SIG-M5 (cell line): ENCODE results near the gene APOC3.

Experiments
- DNase-seq: peaks from one replicate; lab custom pipeline; 2025; lab: John Stamatoyannopoulos, UW

Gene APOC3

DNA sequence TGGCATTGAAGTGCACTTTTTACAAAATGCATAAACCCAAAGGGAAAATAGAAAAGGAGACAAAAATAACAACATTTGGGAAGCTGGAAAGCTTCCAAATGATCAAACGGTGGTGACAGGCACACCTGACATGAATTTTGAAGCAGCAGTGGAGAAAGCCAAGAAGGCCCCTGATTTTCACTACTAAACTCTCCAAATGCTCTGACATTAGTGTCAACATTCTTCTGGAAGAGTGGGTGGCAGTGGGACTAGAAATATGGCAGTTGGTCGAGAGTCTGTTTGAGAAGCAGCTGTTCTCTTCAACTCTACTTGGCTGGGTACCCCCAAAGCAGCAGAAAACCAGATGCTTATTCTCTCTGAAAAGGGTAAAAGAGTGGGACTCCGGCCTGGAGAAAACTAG lies 25.7 kb upstream of the APOC3 start:
- no peak for DNase-seq

DNA sequence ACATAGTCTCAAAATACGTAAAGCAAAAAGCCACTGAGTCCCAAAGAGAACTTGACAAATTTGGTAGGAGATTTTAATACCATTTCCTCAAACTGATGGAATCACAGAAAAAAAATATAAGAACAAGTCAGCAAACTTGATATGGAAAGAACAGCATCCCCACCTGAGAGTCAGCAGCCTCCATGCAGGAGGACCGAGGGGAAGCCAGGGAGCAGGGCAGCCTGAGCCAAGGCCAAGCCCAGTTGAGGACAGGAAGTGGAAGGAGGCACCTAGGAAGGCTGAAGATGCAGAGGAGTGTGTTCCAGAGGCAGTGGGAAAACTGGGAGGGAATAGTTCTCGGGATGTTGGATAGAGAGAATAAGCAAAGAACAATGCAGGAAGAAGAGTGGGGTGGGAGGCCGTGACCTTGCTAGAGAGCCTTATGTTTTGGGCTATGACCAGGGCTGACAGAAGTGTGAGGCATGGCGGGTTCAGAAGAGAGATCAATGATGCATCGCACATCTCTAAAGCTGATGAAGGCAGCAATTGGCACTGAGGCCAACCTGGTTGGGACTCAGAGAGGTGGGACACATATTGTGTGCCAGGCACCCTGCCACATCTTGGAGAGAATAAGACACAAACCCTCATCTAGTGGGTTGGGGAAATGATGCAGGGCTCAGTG lies 22.0 kb upstream of the APOC3 start:
- no peak for DNase-seq

DNA sequence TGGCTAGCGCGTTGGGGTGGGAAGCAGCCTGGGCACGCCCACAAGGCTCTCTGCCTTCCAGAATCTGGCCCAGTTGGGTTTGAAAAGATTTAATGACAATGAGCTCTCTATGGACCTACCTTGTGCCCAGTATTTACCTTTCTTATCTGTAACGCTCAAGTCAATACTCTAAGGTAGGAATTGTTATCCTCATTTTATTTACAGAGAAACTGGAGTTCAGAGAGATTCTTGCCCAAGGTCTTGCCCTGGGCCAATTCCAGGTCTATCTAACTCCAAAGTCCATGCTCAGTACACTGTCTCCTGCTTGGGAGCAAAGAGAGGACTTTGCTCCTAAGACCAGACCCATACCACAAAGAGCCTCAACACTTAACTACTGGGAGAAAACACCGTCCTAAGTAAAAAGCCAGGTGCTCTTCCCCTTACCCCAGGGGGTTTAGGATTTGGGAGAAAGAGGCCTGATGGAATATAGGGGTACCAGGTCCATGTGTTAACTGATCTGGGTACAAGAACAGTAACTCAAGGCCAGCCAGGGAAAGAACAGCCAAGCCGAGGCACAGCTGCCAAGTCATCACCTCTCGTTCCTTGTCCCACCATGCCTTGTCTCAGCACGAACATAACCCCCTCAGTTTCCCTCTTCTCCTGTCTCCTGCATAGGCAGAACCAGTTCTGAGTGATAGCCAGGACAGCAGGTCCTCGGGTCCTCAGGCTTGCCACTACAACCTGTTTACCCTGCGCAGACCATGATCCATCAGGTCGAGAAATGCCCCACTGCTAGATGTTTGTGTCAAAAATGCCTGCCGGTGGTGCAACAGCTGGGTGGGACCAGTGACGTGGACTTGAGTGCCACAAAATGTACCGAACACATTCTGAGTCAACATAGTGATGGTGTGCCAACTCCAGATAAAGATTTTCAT lies 21.2 kb upstream of the APOC3 start:
- no peak for DNase-seq

DNA sequence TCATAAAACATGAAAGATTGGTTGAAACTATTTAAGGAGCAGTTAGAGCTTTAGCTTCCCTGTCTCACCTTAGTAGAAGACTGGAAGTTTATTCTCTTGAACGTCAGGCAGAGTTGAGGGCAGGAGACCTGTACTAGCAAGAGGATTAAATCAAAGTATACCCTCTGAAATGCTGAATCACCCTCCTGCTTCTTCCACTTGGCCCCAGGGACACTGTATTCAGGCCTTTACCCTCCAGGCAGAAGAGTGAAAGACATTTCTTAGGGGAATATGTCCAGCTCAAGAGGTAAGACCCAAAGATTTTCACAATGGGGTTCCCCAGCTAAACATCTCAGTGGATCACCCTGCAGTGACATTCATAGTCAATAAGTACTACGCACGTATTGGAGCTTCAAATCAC lies 18.5 kb upstream of the APOC3 start:
- DNase-seq = no peak

DNA sequence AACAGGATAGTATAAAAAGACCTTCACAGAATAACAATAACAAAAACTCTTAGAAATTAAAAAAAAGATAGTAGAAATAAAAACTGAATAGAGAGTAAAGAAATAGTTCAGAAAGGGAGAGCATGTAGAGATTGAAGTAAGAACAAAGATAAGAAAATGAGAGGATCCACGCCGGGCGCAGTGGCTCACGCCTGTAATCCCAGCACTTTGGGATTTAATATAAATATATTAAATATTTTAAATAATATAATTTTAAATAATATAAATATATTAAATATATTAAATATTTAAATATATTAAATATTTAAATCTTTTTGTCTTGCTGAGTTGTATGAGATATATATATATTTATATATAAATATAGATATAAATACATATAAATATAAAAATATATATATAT lies 17.6 kb upstream of the APOC3 start:
- DNase-seq = no peak

DNA sequence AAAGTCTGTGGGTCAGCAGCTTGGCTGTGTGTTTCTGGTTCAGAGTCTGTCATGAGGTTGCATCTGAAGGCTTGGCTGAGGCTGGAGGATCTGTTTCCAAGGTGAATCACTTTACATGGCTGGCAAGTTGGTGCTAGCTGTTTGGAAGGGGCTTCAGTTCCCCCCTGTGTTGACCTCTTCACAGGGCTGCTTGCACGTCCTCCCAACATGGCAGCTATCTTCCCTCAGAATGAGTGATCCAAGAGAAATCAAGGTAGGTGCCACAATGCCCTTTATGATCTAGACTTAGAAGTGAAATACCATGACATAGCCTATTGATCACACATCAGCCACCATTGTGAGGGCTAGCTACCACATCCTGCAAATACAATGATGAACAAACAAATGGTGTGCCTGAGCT lies 16.5 kb upstream of the APOC3 start:
- no peak for DNase-seq

DNA sequence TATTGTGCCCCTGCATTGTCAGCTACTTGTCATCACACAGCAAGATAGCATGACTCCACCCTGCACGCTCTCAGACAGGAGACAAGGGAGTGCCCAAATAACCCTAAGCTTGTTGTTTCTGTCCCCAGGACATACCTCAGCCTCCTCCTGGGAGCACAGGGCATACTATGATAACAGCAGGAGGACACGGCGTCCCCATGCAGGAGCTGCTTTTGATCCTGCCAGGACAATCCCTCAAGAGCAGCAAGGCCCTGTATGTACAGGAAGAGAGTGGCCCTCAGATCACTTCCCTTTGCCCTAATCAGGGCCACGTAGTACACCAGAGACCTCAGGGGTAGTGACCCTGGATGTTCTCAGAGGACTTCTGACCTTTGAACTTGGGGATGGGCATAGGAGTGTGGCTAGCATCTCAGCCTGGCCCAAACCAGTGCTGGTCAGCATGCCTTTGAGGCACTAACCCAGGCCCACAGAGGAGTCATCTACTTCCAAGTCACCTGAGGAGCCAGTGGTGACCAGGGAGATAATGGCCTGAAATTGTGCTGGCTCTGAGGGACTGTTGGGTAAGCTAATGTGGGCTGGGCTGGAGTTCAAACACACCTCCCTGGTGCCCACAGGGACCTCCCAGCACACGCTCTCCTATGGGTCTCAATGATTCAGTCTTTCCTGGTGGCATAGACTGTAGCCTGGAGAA lies 15.8 kb upstream of the APOC3 start:
- DNase-seq = no peak

DNA sequence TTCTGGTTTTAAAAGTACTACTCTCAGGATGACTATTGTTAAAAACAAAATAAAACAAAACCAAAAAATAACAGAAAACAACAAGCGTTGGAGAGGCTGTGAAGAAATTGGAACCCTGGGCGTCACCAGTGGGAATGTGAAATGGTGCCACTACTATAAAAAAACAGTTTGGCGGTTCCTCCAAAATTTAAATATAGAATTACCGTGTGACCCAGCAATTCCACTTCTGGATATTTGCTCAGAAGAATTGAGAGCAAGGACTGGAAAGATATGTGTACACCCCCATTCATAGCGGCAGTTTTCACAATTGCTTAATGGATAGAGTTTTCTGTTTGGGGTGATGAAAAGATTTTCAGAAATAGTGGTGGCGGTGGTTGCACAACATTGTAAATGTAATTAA lies 15.2 kb upstream of the APOC3 start:
- no peak for DNase-seq

DNA sequence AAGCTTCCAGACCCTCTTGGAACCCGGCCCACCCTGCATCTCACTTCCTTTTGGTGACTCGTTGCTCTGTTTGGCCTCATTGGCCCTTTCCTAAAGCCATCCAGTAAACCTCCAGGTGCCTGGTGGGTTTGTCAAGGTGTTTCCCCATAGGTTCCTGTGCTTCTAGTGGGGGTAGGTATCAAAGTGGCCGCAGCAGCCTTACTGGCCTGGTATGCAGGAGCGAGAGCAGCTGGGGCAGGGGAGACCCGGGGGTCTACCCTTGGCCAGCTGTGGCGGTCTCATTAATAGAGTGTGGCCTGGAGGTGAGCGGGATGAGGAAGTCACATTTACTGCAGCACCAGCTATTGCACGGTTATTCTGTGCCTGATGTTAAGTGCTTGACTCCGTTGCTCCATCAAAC lies 10.7 kb upstream of the APOC3 start:
- DNase-seq = no peak

DNA sequence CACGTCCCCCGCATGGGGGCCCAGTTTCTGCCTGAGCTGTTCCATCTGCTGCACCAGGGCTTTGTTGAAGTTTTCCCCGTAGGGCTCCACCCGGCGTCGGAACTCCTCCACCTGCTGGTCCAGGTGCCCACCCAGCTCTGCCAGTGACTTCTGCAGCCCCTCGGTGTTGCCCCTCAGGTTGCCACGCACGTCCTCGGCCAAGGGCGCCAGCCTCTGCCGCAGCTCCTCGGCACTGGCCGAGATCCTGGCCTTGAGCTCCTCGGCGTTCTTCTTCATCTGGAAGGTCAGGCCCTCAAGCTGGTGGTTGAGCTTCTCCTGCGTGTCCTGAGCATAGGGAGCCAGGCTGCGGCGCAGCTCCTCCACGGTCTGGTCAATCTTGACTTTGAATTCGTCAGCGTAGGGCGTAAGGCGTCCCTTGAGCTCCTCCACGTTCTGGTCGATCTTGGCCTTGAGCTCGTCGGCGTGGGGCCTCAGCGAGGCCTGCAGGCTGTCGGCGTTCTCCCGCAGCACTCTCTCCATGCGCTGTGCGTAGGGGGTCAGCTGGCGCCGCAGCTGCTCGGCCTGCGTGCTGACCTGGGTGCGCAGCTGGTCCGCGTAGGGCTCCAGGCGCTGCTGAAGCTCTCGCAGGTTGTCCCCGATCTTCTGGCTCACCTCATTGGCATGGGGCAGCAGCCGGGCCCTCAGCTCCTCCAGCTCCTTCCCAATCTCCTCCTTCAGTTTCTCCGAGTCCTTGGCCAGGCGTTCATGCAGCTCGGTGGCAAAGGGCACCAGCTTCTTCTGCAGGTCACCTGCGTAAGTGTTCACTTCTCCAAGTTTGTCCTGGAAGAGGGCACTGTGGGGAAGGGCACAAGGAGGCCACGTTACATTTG lies 8.4 kb upstream of the APOC3 start:
- no peak for DNase-seq

DNA sequence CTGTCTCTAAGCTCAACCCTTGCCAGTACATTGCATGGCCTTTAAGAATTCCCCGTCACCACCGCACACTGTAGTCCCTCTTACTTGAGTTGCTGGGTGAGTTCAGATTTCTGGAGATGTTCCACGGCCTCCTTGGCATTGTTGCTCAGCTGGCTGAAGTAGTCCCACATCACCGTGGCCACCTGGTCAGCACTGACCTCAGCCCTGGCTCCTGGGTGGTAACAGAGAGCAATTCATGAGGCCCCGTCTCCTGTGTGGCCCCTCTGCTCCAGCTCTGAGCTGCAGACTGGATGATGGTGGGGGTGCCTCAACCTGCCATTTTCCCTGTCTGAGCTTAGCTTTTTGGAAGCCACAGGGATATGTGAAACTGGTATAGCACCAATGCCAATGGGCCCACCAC lies 7.1 kb upstream of the APOC3 start:
- no peak for DNase-seq

DNA sequence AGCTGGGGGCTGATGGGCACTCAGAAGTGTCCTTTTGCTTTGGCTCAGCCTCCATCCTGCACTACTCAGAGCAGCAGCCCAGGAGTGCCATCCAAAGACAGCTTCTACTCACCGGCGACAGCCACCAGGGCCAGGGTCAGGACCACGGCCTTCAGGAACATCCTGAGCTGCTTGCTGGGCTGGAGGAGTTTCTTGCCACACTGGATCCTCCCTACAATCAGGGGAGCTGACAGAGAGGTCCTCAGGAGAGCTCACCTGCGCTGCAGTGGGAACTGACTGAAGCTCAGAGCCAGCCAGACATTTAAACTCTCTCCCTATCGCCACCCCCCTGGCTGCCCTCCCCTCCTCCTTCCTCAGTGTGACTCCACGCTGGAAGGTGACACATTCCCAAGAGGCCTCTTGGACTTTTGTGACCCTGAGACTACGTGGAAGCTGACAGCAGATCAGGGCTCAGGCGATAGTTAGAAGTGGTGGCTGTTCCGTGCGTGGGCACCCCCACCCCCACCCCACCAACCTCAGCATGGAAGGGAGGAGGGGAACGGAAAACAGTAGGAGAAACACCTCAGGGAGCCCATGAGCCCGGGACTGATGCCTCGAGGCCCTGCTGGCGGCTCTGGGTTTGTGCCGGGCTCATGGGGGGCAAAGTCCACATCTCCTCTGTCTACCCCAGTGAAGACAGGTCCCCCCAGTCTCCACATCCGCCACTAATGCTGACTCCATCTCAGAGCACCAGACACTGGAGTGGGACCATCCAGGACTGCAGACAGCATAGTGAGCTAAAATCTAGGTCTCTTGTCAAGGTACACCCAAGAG lies 6.5 kb upstream of the APOC3 start, which contains the start of gene APOA4:
Gene APOA4, minus strand, starts transcription at position 274 of the 813 bp plus-strand sequence. Its CDS starts 113 bp downstream, at position 161.
- no peak for DNase-seq

DNA sequence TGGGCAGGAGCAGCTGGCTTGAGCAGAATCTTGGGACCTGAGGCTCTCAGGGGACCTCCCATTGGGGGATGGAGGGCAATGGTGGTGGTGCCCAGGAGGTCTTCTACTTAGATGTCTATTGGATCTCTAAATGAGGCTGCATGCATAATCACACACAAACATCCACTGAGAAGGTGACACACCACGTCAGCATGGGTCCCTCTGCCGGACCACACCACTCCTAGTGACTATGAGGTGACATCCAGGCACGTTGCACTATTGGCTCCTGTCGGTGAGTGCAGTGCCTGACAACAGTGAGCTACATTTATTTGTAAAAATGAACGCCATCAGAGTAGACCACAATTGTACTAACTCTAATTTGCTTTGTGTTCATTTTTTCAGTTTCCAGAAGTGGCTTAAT lies 4.3 kb upstream of the APOC3 start:
- no peak for DNase-seq

DNA sequence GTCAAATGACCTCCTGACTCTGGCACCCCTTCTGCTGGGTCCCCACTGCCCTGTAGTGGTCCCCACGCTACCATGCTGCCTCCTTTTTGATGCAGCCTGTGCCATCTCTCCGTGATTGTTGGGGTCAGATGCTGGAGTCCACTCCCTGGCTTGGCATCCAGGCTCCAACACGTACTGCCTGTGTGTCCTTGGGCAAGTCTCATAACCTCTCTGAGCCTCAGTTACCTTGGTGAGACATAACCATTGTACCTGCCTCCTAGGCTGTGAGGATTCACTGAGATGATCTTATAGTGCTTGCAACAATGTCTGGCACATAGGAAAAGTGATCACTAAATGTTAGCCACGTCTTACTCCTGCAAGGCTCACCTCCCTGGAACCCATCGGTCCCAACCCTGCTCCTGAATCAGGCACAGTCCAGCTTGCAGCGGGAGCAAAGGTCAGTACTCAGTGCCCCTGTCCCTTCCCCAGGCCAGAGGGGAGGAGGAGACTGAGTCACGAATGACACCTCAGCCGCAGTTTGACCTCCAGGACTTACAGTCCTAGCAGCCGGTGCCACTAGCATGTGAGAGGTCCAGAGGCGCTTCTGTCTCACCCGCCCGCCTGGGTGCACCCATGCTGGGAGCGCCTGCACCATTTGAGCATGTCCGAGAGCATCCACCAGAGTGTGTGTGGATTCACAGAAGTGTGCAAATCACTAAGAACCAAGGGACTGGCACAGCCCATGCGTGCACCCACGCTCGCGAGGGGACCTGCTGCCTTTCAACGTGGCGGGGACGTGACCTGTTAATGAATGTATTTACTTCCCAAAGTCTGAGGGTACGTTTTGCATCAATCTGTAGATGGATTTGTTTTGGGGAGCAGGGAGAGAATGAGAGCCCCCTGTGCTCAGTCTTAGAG lies 3.6 kb upstream of the APOC3 start:
- DNase-seq = no peak

DNA sequence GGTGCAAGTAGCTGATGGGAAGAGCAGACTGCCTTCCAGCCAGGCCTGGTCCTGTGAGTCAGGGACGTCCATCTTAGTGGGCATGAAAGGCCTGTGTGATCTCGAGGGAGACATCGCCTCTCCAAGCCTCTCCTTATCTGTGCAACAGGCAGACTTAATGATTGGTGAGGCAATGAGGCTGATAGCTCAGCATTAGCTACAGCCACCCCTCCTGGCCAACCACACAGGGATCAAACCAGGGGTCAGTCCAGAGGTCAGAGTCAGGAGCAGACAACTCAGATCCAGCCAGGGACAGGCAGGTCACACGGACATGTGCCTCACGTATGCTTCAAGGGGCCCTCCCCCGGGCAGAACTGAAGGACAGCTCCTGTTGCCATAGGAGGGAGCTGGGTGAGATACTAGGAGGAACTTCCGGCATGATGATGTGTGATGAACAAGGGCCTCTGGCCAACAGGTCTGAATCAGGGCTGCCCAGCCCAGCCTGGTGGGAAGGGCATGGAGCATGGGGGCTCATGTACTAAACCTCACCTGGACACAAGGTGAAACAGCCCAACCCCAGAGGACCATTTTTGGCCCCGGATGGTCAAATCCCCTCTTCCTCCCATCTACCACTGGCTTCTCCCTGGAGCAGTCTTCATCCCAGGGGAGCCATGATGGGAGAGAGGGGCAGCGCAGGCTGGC lies 2.8 kb upstream of the APOC3 start:
- no peak for DNase-seq

DNA sequence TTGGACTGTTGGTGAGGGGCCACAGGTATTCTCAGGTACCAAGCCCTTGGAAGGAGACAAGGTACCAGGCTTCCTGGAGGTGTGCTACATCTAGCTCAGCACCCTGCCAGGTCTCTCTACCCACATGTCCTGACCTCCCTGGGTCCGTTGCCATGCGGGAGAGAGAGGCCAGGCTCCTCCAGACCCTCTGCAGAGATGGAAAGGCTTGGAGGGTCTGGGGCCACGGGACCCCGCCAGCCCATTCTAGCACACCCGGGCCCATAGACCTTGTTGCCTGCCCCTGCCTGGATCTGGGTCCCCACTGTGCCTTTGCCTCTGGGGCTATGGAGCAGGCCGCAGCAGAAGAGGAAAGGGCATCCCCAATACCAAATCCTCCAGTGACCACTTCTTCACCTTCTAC lies 2.2 kb upstream of the APOC3 start:
- DNase-seq = no peak

DNA sequence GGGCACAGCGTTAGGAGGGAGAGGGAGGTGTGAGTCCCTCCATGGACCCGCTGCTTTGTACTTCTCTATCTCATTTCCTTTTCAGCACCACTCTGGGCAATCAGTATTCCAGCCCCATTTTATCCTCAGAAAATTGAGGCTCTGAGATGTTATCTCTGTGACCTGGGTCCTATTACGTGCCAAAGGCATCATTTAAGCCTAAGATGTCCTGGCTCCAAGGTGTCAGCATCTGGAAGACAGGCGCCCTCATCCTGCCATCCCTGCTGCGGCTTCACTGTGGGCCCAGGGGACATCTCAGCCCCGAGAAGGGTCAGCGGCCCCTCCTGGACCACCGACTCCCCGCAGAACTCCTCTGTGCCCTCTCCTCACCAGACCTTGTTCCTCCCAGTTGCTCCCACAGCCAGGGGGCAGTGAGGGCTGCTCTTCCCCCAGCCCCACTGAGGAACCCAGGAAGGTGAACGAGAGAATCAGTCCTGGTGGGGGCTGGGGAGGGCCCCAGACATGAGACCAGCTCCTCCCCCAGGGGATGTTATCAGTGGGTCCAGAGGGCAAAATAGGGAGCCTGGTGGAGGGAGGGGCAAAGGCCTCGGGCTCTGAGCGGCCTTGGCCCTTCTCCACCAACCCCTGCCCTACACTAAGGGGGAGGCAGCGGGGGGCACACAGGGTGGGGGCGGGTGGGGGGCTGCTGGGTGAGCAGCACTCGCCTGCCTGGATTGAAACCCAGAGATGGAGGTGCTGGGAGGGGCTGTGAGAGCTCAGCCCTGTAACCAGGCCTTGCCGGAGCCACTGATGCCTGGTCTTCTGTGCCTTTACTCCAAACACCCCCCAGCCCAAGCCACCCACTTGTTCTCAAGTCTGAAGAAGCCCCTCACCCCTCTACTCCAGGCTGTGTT lies 829 bp upstream of the APOC3 start:
- no peak for DNase-seq

DNA sequence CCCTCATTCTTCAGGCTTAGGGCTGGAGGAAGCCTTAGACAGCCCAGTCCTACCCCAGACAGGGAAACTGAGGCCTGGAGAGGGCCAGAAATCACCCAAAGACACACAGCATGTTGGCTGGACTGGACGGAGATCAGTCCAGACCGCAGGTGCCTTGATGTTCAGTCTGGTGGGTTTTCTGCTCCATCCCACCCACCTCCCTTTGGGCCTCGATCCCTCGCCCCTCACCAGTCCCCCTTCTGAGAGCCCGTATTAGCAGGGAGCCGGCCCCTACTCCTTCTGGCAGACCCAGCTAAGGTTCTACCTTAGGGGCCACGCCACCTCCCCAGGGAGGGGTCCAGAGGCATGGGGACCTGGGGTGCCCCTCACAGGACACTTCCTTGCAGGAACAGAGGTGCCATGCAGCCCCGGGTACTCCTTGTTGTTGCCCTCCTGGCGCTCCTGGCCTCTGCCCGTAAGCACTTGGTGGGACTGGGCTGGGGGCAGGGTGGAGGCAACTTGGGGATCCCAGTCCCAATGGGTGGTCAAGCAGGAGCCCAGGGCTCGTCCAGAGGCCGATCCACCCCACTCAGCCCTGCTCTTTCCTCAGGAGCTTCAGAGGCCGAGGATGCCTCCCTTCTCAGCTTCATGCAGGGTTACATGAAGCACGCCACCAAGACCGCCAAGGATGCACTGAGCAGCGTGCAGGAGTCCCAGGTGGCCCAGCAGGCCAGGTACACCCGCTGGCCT lies 641 bp downstream of the APOC3 start:
- DNase-seq = no peak
